WTC11 (cell line): ENCODE results near the gene NR3C2. TPM values are rescaled to one million over a fixed set of nuclear protein-coding genes. Genes with fewer than 3 reads are reported as not detected.
"Not testable (repeated sequence)": the region's sequence is repeated elsewhere in the genome, so short reads cannot be mapped to it uniquely, and the experiment has no call there.

ENCODE experiments used
- ATAC-seq: fragments of 200-7000 bp; cut with Tn5 transposase; 2 replicates; pipeline ENCODE4 v1.10.0; 2021; ENCODE audit warnings: mild to moderate bottlenecking, moderate library complexity
- CTCF ChIA-PET: fragments of 300-600 bp; sonication (Branson Sonifier 250); formaldehyde crosslinking; loops from one replicate; lab custom pipeline; 2021; ENCODE audit warnings: antibody characterized with exemption; lab: Charles Lee
- POLR2A ChIA-PET: fragments of 350-600 bp; sonication (Branson Sonifier 250); formaldehyde crosslinking; loops from one replicate; lab custom pipeline; 2021; ENCODE audit warnings: antibody characterized with exemption; lab: Charles Lee
- DNase-seq: peaks from one replicate; pipeline ENCODE4 v3.0.0; 2021; ENCODE audit warnings: low spot score
- H3K27ac Mint-ChIP-seq: 2 replicates; pipeline ENCODE4 v1.8.0; 2021; ENCODE audit warnings: mixed read lengths
- H3K27me3 Mint-ChIP-seq: 2 replicates; pipeline ENCODE4 v1.8.0; 2021; ENCODE audit warnings: low read depth, mild to moderate bottlenecking, moderate library complexity, mixed read lengths
- H3K36me3 Mint-ChIP-seq: 2 replicates; pipeline ENCODE4 v1.8.0; 2021; ENCODE audit warnings: mixed read lengths
- H3K4me1 Mint-ChIP-seq: 2 replicates; pipeline ENCODE4 v1.8.0; 2022; ENCODE audit warnings: mixed read lengths
- H3K4me3 Mint-ChIP-seq: 2 replicates; pipeline ENCODE4 v1.8.0; 2021; ENCODE audit warnings: mild to moderate bottlenecking, moderate library complexity, mixed read lengths
- H3K9me3 Mint-ChIP-seq: 2 replicates; pipeline ENCODE4 v1.8.0; 2021; ENCODE audit warnings: mixed read lengths
- ATF2 ChIP-seq: sonication (generic); formaldehyde crosslinking; IDR thresholded peaks from 2 replicates; pipeline ENCODE4 v1.8.1; 2022; ENCODE audit warnings: low read depth, missing genetic modification reagents, borderline replicate concordance
- ATF3 ChIP-seq: sonication (generic); formaldehyde crosslinking; conservative IDR thresholded peaks from 2 replicates; pipeline ENCODE4 v1.8.1; 2022; ENCODE audit warnings: mild to moderate bottlenecking, missing genetic modification reagents
- CREM ChIP-seq: sonication (generic); formaldehyde crosslinking; IDR thresholded peaks from 2 replicates; pipeline ENCODE4 v1.8.1; 2022; ENCODE audit warnings: mild to moderate bottlenecking, missing genetic modification reagents, moderate library complexity
- ESRRA ChIP-seq: sonication (generic); formaldehyde crosslinking; IDR thresholded peaks from 2 replicates; pipeline ENCODE4 v1.8.1; 2022; ENCODE audit warnings: mild to moderate bottlenecking, missing genetic modification reagents, borderline replicate concordance
- FOXJ3 ChIP-seq: sonication (generic); formaldehyde crosslinking; IDR thresholded peaks from 2 replicates; pipeline ENCODE4 v1.9.0; 2021; ENCODE audit warnings: missing genetic modification reagents, mild to moderate bottlenecking, borderline replicate concordance
- FOXK1 ChIP-seq: sonication (generic); formaldehyde crosslinking; IDR thresholded peaks from 2 replicates; pipeline ENCODE4 v1.8.0; 2022; ENCODE audit warnings: mild to moderate bottlenecking, moderate library complexity, missing genetic modification reagents
- FOXP4 ChIP-seq: sonication (generic); formaldehyde crosslinking; IDR thresholded peaks from 2 replicates; pipeline ENCODE4 v1.8.0; 2022; ENCODE audit warnings: mild to moderate bottlenecking, missing genetic modification reagents
- GRHL2 ChIP-seq: fragments of 250-450 bp; sonication (Bioruptor Pico); IDR thresholded peaks from 2 replicates; pipeline ENCODE4 v1.8.0; 2022; ENCODE audit warnings: mild to moderate bottlenecking, moderate library complexity; ENCODE audit not compliant: insufficient replicate concordance, severe bottlenecking
- GTF2I ChIP-seq: fragments of 250-450 bp; sonication (Bioruptor Pico); conservative IDR thresholded peaks from 2 replicates; pipeline ENCODE4 v1.4.0; 2021; ENCODE audit warnings: mild to moderate bottlenecking
- HMGA2 ChIP-seq: fragments of 250-450 bp; sonication (Bioruptor Pico); IDR thresholded peaks from 2 replicates; pipeline ENCODE4 v1.4.0; 2021; ENCODE audit warnings: mild to moderate bottlenecking, moderate library complexity
- JUN ChIP-seq: sonication (generic); formaldehyde crosslinking; IDR thresholded peaks from 2 replicates; pipeline ENCODE4 v1.8.0; 2023; ENCODE audit warnings: mild to moderate bottlenecking, missing genetic modification reagents
- NFATC4 ChIP-seq: fragments of 250-450 bp; sonication (Bioruptor Pico); IDR thresholded peaks from 2 replicates; pipeline ENCODE4 v1.9.0; 2021; ENCODE audit warnings: mild to moderate bottlenecking
- NR1H2 ChIP-seq: sonication (generic); formaldehyde crosslinking; IDR thresholded peaks from 2 replicates; pipeline ENCODE4 v1.9.0; 2021; ENCODE audit warnings: mild to moderate bottlenecking, moderate library complexity, missing genetic modification reagents
- TCF7 ChIP-seq: sonication (generic); formaldehyde crosslinking; IDR thresholded peaks from 2 replicates; pipeline ENCODE4 v1.8.0; 2022; ENCODE audit warnings: mild to moderate bottlenecking, low read depth, missing genetic modification reagents, moderate library complexity
- ZNF138 ChIP-seq: sonication (generic); formaldehyde crosslinking; conservative IDR thresholded peaks from 2 replicates; pipeline ENCODE4 v1.8.1; 2022; ENCODE audit warnings: mild to moderate bottlenecking, moderate library complexity, missing genetic modification reagents
- ZNF317 ChIP-seq: sonication (generic); formaldehyde crosslinking; IDR thresholded peaks from 2 replicates; pipeline ENCODE4 v1.8.1; 2023; ENCODE audit warnings: low read depth, mild to moderate bottlenecking, moderate library complexity, missing genetic modification reagents, borderline replicate concordance
- total RNA-seq: library from RNA; stranded (reverse); gene quantifications from 3 replicates; pipeline ENCODE4 v1.2.3, GENCODE V29; 2021
- TF ChIP-seq, protein P1 (sequence below): sonication (generic); formaldehyde crosslinking; IDR thresholded peaks from 2 replicates; pipeline ENCODE4 v1.8.1; 2022; ENCODE audit warnings: low read depth, mild to moderate bottlenecking, moderate library complexity, missing genetic modification reagents, borderline replicate concordance
- TF ChIP-seq, protein P2 (sequence below): fragments of 250-450 bp; sonication (Bioruptor Pico); IDR thresholded peaks from 2 replicates; pipeline ENCODE4 v1.9.0; 2021; ENCODE audit warnings: mild to moderate bottlenecking
- TF ChIP-seq, protein P3 (sequence below): sonication (generic); formaldehyde crosslinking; IDR thresholded peaks from 2 replicates; pipeline ENCODE4 v1.8.1; 2022; ENCODE audit warnings: missing genetic modification reagents, borderline replicate concordance
- TF ChIP-seq, protein P4 (sequence below): sonication (generic); formaldehyde crosslinking; IDR thresholded peaks from 2 replicates; pipeline ENCODE4 v1.8.1; 2023; ENCODE audit warnings: mild to moderate bottlenecking, missing genetic modification reagents, moderate library complexity

NR3C2 gene
- total RNA-seq, 1 experiment from 2014 or later, result 2.8 TPM

- TF ChIP-seq FOXP4 (CRISPR knock-in tag) (no peak), TCF7 (CRISPR knock-in tag) (no peak), CREM (CRISPR knock-in tag) (no peak)
Measured at GRCh38 chr4:148090029-148090428, 352.2 kb downstream of the NR3C2 start (continued).

GRCh38 chr4:148089624-148090023, 352.6 kb downstream of the NR3C2 start:
- POLR2A ChIA-PET, result no interaction called here
- H3K36me3 Mint-ChIP-seq, result no peaks in the 10 kb centered on the region
- ATAC-seq, result no peak
- TF ChIP-seq NR1H2 (CRISPR knock-in tag) (no peak), ATF2 (CRISPR knock-in tag) (no peak), ZNF317 (CRISPR knock-in tag) (no peak), ESRRA (CRISPR knock-in tag) (no peak), FOXJ3 (CRISPR knock-in tag) (no peak), GRHL2 (no peak), GTF2I (CRISPR knock-in tag) (no peak), FOXP4 (CRISPR knock-in tag) (no peak), ZNF138 (no peak), JUN (no peak), NFATC4 (CRISPR knock-in tag) (no peak), FOXK1 (CRISPR knock-in tag) (no peak), ATF3 (CRISPR knock-in tag) (no peak), HMGA2 (CRISPR knock-in tag) (no peak)
- TF ChIP-seq, protein P1, sequence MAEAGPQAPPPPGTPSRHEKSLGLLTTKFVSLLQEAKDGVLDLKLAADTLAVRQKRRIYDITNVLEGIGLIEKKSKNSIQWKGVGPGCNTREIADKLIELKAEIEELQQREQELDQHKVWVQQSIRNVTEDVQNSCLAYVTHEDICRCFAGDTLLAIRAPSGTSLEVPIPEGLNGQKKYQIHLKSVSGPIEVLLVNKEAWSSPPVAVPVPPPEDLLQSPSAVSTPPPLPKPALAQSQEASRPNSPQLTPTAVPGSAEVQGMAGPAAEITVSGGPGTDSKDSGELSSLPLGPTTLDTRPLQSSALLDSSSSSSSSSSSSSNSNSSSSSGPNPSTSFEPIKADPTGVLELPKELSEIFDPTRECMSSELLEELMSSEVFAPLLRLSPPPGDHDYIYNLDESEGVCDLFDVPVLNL, result no peak
- TF ChIP-seq, protein P2, sequence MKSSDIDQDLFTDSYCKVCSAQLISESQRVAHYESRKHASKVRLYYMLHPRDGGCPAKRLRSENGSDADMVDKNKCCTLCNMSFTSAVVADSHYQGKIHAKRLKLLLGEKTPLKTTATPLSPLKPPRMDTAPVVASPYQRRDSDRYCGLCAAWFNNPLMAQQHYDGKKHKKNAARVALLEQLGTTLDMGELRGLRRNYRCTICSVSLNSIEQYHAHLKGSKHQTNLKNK, result no peak
- TF ChIP-seq, protein P3, sequence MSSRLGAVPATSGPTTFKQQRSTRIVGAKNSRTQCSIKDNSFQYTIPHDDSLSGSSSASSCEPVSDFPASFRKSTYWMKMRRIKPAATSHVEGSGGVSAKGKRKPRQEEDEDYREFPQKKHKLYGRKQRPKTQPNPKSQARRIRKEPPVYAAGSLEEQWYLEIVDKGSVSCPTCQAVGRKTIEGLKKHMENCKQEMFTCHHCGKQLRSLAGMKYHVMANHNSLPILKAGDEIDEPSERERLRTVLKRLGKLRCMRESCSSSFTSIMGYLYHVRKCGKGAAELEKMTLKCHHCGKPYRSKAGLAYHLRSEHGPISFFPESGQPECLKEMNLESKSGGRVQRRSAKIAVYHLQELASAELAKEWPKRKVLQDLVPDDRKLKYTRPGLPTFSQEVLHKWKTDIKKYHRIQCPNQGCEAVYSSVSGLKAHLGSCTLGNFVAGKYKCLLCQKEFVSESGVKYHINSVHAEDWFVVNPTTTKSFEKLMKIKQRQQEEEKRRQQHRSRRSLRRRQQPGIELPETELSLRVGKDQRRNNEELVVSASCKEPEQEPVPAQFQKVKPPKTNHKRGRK (CRISPR knock-in tag), result no peak
- TF ChIP-seq, protein P4, sequence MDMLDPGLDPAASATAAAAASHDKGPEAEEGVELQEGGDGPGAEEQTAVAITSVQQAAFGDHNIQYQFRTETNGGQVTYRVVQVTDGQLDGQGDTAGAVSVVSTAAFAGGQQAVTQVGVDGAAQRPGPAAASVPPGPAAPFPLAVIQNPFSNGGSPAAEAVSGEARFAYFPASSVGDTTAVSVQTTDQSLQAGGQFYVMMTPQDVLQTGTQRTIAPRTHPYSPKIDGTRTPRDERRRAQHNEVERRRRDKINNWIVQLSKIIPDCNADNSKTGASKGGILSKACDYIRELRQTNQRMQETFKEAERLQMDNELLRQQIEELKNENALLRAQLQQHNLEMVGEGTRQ, result no peak
- TF ChIP-seq, all 79 proteins: peak for 0
- Mint-ChIP-seq H3K9me3 (peaks cover 3% of the 10 kb centered on the region; the same call in 1 of the 2 replicates), H3K27ac (no peak overlapping the region), H3K4me1 (peaks cover 7% of the 10 kb centered on the region), H3K27me3 (no peaks in the 10 kb centered on the region; the same call in 1 of the 2 replicates), H3K4me3 (no peak overlapping the region)
- CTCF ChIA-PET, result no interaction called here
- no peak for DNase-seq

GRCh38 chr4:148083073-148083472, 359.1 kb downstream of the NR3C2 start:
- H3K9me3 Mint-ChIP-seq, ATAC-seq, H3K27ac Mint-ChIP-seq, H3K27me3 Mint-ChIP-seq, POLR2A ChIA-PET, DNase-seq, H3K4me3 Mint-ChIP-seq, H3K4me1 Mint-ChIP-seq, H3K36me3 Mint-ChIP-seq: not testable (repeated sequence)
- CTCF ChIA-PET, result interaction anchor here (1.2 kb wide), 1 partner anchor 9 kb away, joined by 3 read pairs; no protein-coding TSS in a partner anchor
